Fibroblast of gingiva (primary cell): ENCODE measurements around the gene AIP.
"Not testable (repeated sequence)": the region's sequence is repeated elsewhere in the genome, so short reads cannot be mapped to it uniquely, and the experiment has no call there.

Experiments used
- DNase-seq: peaks from one replicate; pipeline ENCODE4 v3.0.0-alpha.2; 2011; ENCODE audit warnings: low read depth

AIP gene

GRCh38 chr11:67507242-67507863 is 24.5 kb downstream of the AIP start:
- DNase-seq, result no peak

GRCh38 chr11:67507864-67508485 is 25.1 kb downstream of the AIP start, which contains the start of gene CDK2AP2:
Gene CDK2AP2 (minus strand): TSS chr11:67508162. CDS start chr11:67508082, 80 bp downstream.
- peak; percentile 100 for DNase-seq

GRCh38 chr11:67508486-67509121 is 25.8 kb downstream of the AIP start:
- peak; percentile 96 for DNase-seq

GRCh38 chr11:67510023-67510345 is 27.2 kb downstream of the AIP start:
- no peak for DNase-seq

- not testable (repeated sequence) for DNase-seq
Measured at GRCh38 chr11:67511558-67511957, 28.7 kb downstream of the AIP start.

GRCh38 chr11:67514116-67514515 is 31.3 kb downstream of the AIP start:
- no peak for DNase-seq

GRCh38 chr11:67516806-67517205 is 34.0 kb downstream of the AIP start:
- no peak for DNase-seq

GRCh38 chr11:67517784-67518552 is 35.1 kb downstream of the AIP start:
- no peak for DNase-seq

GRCh38 chr11:67519726-67520125 is 36.9 kb downstream of the AIP start:
- no peak for DNase-seq

- DNase-seq, result no peak
Measured at GRCh38 chr11:67520856-67521824, 38.3 kb downstream of the AIP start.

GRCh38 chr11:67521924-67522323 is 39.1 kb downstream of the AIP start:
- DNase-seq, result no peak

GRCh38 chr11:67522338-67522737 is 39.5 kb downstream of the AIP start:
- no peak for DNase-seq

GRCh38 chr11:67522844-67523555 is 40.2 kb downstream of the AIP start, which contains the start of gene CABP2:
Gene CABP2 (minus strand): TSS chr11:67523446. CDS start chr11:67523326, 120 bp downstream.
- DNase-seq, result no peak

GRCh38 chr11:67523556-67524479 is 41.0 kb downstream of the AIP start:
- DNase-seq, result no peak

GRCh38 chr11:67524480-67524808 is 41.6 kb downstream of the AIP start:
- DNase-seq, result no peak

GRCh38 chr11:67525275-67525976 is 42.6 kb downstream of the AIP start:
- DNase-seq, result no peak

- no peak for DNase-seq
Measured at GRCh38 chr11:67528376-67528775, 45.5 kb downstream of the AIP start.

- no peak for DNase-seq
Measured at GRCh38 chr11:67530282-67530592, 47.4 kb downstream of the AIP start.

GRCh38 chr11:67532889-67533288 is 50.1 kb downstream of the AIP start:
- DNase-seq, result no peak
